Astrocyte (in vitro differentiated cells and primary cell): ENCODE data around the gene TOR1A.

ENCODE experiments used
- CTCF ChIP-seq: IDR thresholded peaks from 2 replicates; pipeline ENCODE4 v1.5.1; 2011; ENCODE audit warnings: low read depth, mild to moderate bottlenecking, inconsistent platforms, low read length, moderate library complexity; ENCODE audit not compliant: insufficient read depth
- EZH2 ChIP-seq: IDR thresholded peaks from 2 replicates; pipeline ENCODE4 v1.6.1; 2012; ENCODE audit warnings: mild to moderate bottlenecking, low read length, inconsistent platforms; ENCODE audit not compliant: insufficient read depth

- TF ChIP-seq CTCF (no peak), EZH2 (no peak)
Measured at GRCh38 chr9:129769669-129770068, 54.3 kb downstream of the TOR1A start.
